HepG2 (cell line): ENCODE results near the gene HCRTR1. TPM values are rescaled to one million over a fixed set of nuclear protein-coding genes. Genes with fewer than 3 reads are reported as not detected.

Experiments used
- ATAC-seq: fragments of 200-7000 bp; cut with Tn5 transposase; 3 replicates; pipeline ENCODE4 v1.9.1; 2020; ENCODE audit warnings: mild to moderate bottlenecking, moderate library complexity
- BruUV-seq: library from RNA; stranded (reverse); fragments of 400-500 nt; replicated peaks from 2 replicates; lab custom pipeline; 2021; lab: Mats Ljungman, UMichigan
- CTCF ChIA-PET: fragments of 300-600 bp; formaldehyde crosslinking; extraction: SDS; loops from one replicate; lab custom pipeline; 2021; ENCODE audit warnings: low total read pairs, inconsistent platforms, low intra/inter-chr PET ratio; lab: Yijun Ruan, JAX
- POLR2A ChIA-PET: fragments of 350-600 bp; sonication (Branson Sonifier 250); formaldehyde crosslinking; loops from one replicate; lab custom pipeline; 2020; ENCODE audit warnings: antibody characterized with exemption, inconsistent platforms; lab: Yijun Ruan, JAX
- DNase-seq: peaks from one replicate; pipeline ENCODE4 v3.0.0-alpha.2; 2015; ENCODE audit warnings: low spot score
- FAIRE-seq: peaks from 3 replicates; lab custom pipeline; 2011; peaks lifted over from hg19 to GRCh38; lab: Jason Lieb, UNC
- H2AFZ ChIP-seq: one replicate; pipeline ENCODE4 v1.6.1; 2011; ENCODE audit warnings: low read length, inconsistent platforms
- H3K27ac ChIP-seq: fragments of 300-600 bp; 3 replicates; pipeline ENCODE4 v1.8.0; 2011; ENCODE audit warnings: mixed run types, mild to moderate bottlenecking, mixed read lengths, low read length, inconsistent platforms; ENCODE audit not compliant: insufficient read depth; ENCODE audit errors: extremely low read length
- H3K27me3 ChIP-seq, 2 experiments: fragments of 200-600 bp in 1 of 2; 2 replicates in 1 of 2; 3 replicates in 1 of 2; pipeline versions ENCODE4 v1.6.0 to v1.8.0; 2011; ENCODE audit warnings: low read length in 2 of 2, mild to moderate bottlenecking in 2 of 2, moderate library complexity in 2 of 2, inconsistent platforms in 1 of 2; ENCODE audit not compliant: insufficient read depth in 2 of 2, control insufficient read depth in 1 of 2
- H3K36me3 ChIP-seq, 2 experiments: fragments of 200-600 bp in 1 of 2; replicated peaks in 1 of 2; 2 replicates in 1 of 2; 3 replicates in 1 of 2; pipeline versions ENCODE4 v1.5.1 to v1.8.0; 2011; ENCODE audit warnings: low read length in 2 of 2, inconsistent platforms in 1 of 2; ENCODE audit not compliant: insufficient read depth in 2 of 2, control insufficient read depth in 1 of 2
- H3K4me1 ChIP-seq: 2 replicates; pipeline ENCODE4 v1.5.1; 2012; ENCODE audit warnings: low read length, inconsistent platforms; ENCODE audit not compliant: insufficient read depth
- H3K4me2 ChIP-seq: 2 replicates; pipeline ENCODE4 v1.6.0; 2011; ENCODE audit warnings: low read depth, low read length, inconsistent platforms
- H3K4me3 ChIP-seq, 3 experiments: fragments of 200-600 bp in 1 of 3; sonication (generic), shearing (Covaris generic) in 1 of 3; replicated peaks in 1 of 3; 2 replicates each; pipeline ENCODE4 v1.5.1; 2011 to 2016; ENCODE audit warnings: low read length in 3 of 3, inconsistent platforms in 2 of 3, low read depth in 2 of 3, mild to moderate bottlenecking in 2 of 3, control low read depth in 1 of 3, mixed read lengths in 1 of 3; ENCODE audit not compliant: insufficient read depth in 1 of 3
- H3K79me2 ChIP-seq: one replicate; pipeline ENCODE4 v1.6.1; 2011; ENCODE audit warnings: low read length, inconsistent platforms; ENCODE audit not compliant: insufficient read depth
- H3K9ac ChIP-seq: 2 replicates; pipeline ENCODE4 v1.6.0; 2011; ENCODE audit warnings: mild to moderate bottlenecking, low read depth, low read length, inconsistent platforms; ENCODE audit not compliant: insufficient read depth
- H3K9me3 ChIP-seq: 2 replicates; pipeline ENCODE4 v1.5.1; 2012; ENCODE audit warnings: mild to moderate bottlenecking, low read length
- H4K20me1 ChIP-seq: 2 replicates; pipeline ENCODE4 v1.6.0; 2011; ENCODE audit warnings: inconsistent platforms, mild to moderate bottlenecking, low read length, moderate library complexity; ENCODE audit not compliant: insufficient read depth
- RBAK ChIP-seq: sonication (generic); formaldehyde crosslinking; IDR thresholded peaks from 2 replicates; pipeline ENCODE4 v1.5.1; 2020; ENCODE audit warnings: mild to moderate bottlenecking, missing genetic modification reagents
- ZC3H4 ChIP-seq: sonication (generic); formaldehyde crosslinking; IDR thresholded peaks from 2 replicates; pipeline ENCODE4 v1.4.0; 2020; ENCODE audit warnings: missing genetic modification reagents, borderline replicate concordance
- ZNF430 ChIP-seq: sonication (generic); formaldehyde crosslinking; IDR thresholded peaks from 2 replicates; pipeline ENCODE4 v1.9.0; 2021; ENCODE audit warnings: mild to moderate bottlenecking, missing genetic modification reagents
- ZNF674 ChIP-seq: sonication (generic); formaldehyde crosslinking; IDR thresholded peaks from 2 replicates; pipeline ENCODE4 v1.5.0; 2020; ENCODE audit warnings: low read depth, mild to moderate bottlenecking, missing genetic modification reagents
- ZNF841 ChIP-seq: sonication (generic); formaldehyde crosslinking; IDR thresholded peaks from 2 replicates; pipeline ENCODE4 v1.8.1; 2023; ENCODE audit warnings: missing genetic modification reagents, borderline replicate concordance
- ZSCAN5A ChIP-seq: sonication (generic); formaldehyde crosslinking; IDR thresholded peaks from 2 replicates; pipeline ENCODE4 v1.8.0; 2022; ENCODE audit warnings: mild to moderate bottlenecking, missing genetic modification reagents, borderline replicate concordance
- WGBS: methylation state at CpG from one replicate; pipeline ENCODE4 v1.1.6; 2017; ENCODE audit warnings: low lambda C conversion rate; 5-methylcytosine and 5-hydroxymethylcytosine counted together
- in situ Hi-C: cut with HindIII; loops from 2 replicates; pipeline ENCODE4 v1.10.0; 2017; ENCODE audit warnings: low pct_unique_long_range_greater_than_20kb; ENCODE audit not compliant: extremely low pct_ligation_motif_present
- intact Hi-C: fragments of 100-400 bp; cut with micrococcal nuclease; formaldehyde crosslinking; loops from one replicate; pipeline ENCODE4 v1.10.0; 2022; ENCODE audit not compliant: unreplicated experiment
- polyA plus RNA-seq, 8 experiments: library from polyadenylated mRNA; depleted of rRNA in 3 of 8; stranded (reverse) in 7 of 8; unstranded in 1 of 8; fragments of >200 nt; fragmentation: Illumina TruSeq in 4 of 8; extraction: Trizol in 4 of 8; gene quantifications; 2 replicates each; pipeline versions ENCODE4 v1.2.1 to v1.2.3, GENCODE V29; 2011 to 2016; ENCODE audit warnings: low read depth in 4 of 8, missing spikeins in 1 of 8, mixed read lengths in 1 of 8; ENCODE audit not compliant: insufficient read depth in 1 of 8
- total RNA-seq, 5 experiments: library from RNA; depleted of rRNA; stranded (reverse); fragments of >200 nt; fragmentation: Illumina TruSeq; extraction: Trizol; gene quantifications; 2 replicates each; pipeline ENCODE4 v1.2.3, GENCODE V29; 2016; ENCODE audit warnings: low read depth in 1 of 5

HCRTR1 gene
- total and polyA plus RNA-seq, 2 of the 13 experiments (the other 11 are each of a cell fraction or from before 2014, with no cell fraction given) = not detected

- Histone ChIP-seq H3K79me2 (no peaks in the 10 kb centered on the region), H3K27ac (no peak overlapping the region), H3K9me3 (no peaks in the 10 kb centered on the region), H3K4me1 (no peaks in the 10 kb centered on the region), H3K4me3 (no peak overlapping the region), H3K36me3 (peaks cover 9 to 18% of the 10 kb centered on the region in 2 experiments; a peak in 4 of 5 replicates), H4K20me1 (no peaks in the 10 kb centered on the region), H2AFZ (no peak overlapping the region), H3K9ac (no peak overlapping the region), H3K4me2 (no peak overlapping the region), H3K27me3 (no peaks in the 10 kb centered on the region)
- no peak for DNase-seq
- no peak for FAIRE-seq
- BruUV-seq = no TSS peak
- ChIA-PET CTCF (no interaction called here), POLR2A (no interaction called here)
- no peak; the same call in 2 of the 3 replicates for ATAC-seq
- in situ Hi-C loops (no loop called here), intact Hi-C loops (no loop called here)
- 96% methylated on average over 7 of the region's 16 CpGs for WGBS
- TF ChIP-seq RBAK (CRISPR knock-in tag) (no peak), ZSCAN5A (CRISPR knock-in tag) (no peak), ZNF430 (CRISPR knock-in tag) (no peak), ZNF841 (CRISPR knock-in tag) (no peak), ZC3H4 (CRISPR knock-in tag) (no peak), ZNF674 (CRISPR knock-in tag) (no peak)
These were observed 7.4 kb downstream of the HCRTR1 start for GRCh38 chr1:31624731-31625514.
